Inflammatory macrophage (primary cell): ENCODE measurements around the gene TNK1.

ENCODE experiments used
- DNase-seq, 2 donors: peaks; one replicate each; pipeline ENCODE4 v3.0.0-alpha.2; 2020 to 2022

TNK1 gene

GRCh38 chr17:7437369-7437863, 56.5 kb downstream of the TNK1 start:
- DNase-seq = no peak

- peak; percentile 48 to 54 for DNase-seq
Measured at GRCh38 chr17:7437950-7438614, 57.2 kb downstream of the TNK1 start.

GRCh38 chr17:7438656-7439460, 58.0 kb downstream of the TNK1 start:
- DNase-seq = no peak
